ENCODE data around the gene UST.
"Not testable (repeated sequence)": the region's sequence is repeated elsewhere in the genome, so short reads cannot be mapped to it uniquely, and the experiment has no call there.

Gene UST

DNA sequence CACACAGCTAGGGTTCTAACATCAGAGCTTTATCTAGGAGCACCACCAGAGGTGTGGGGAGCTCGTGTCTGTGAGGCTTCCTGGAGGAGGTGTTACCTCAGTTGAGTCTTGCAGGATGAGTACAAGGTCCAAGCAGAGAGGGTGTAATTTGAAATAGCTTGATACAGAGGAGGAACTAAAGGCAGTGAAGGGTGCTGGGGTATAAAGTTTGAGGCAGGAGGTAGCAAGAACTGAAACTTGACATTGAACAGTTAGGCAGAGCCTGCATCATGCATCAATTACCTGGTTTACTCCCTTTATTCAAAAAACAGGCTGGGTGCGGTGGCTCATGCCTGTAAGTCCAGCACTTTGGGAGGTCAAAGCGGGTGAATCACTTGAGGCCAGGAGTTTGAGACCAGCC lies 241.2 kb downstream of the UST start:
- no peak for DNase-seq (ENCODE audit: low read depth)
- Histone ChIP-seq H3K27me3 (replicated peaks; ENCODE audit: control insufficient read depth, insufficient read depth, low read length) (no peaks in the 10 kb centered on the region), H3K36me3 (ENCODE audit: control insufficient read depth, insufficient read depth, low read length, severe bottlenecking) (no peaks in the 10 kb centered on the region), H3K4me1 (ENCODE audit: control insufficient read depth, insufficient read depth, low read length) (no peaks in the 10 kb centered on the region), H3K9me3 (ENCODE audit: control insufficient read depth, low read length) (no peaks in the 10 kb centered on the region), H3K9ac (ENCODE audit: low read length) (no peak overlapping the region), H3K4me3 (ENCODE audit: low read length) (no peak overlapping the region)

GRCh38 chr6:148989585-148989984 lies 242.8 kb downstream of the UST start:
- DNase-seq (ENCODE audit: low read depth): no peak
- Histone ChIP-seq H3K27me3 (replicated peaks; ENCODE audit: control insufficient read depth, insufficient read depth, low read length) (no peaks in the 10 kb centered on the region), H3K9ac (ENCODE audit: low read length) (no peak overlapping the region), H3K9me3 (ENCODE audit: control insufficient read depth, low read length) (no peaks in the 10 kb centered on the region), H3K4me1 (ENCODE audit: control insufficient read depth, insufficient read depth, low read length) (no peaks in the 10 kb centered on the region), H3K36me3 (ENCODE audit: control insufficient read depth, insufficient read depth, low read length, severe bottlenecking) (no peaks in the 10 kb centered on the region), H3K4me3 (ENCODE audit: low read length) (no peak overlapping the region)

GRCh38 chr6:148990403-148990802 lies 243.6 kb downstream of the UST start:
- H3K9me3 ChIP-seq (ENCODE audit: control insufficient read depth, low read length): no peaks in the 10 kb centered on the region
- DNase-seq (ENCODE audit: low read depth): no peak
- H3K4me3 ChIP-seq (ENCODE audit: low read length): no peak overlapping the region
- no peaks in the 10 kb centered on the region for H3K4me1 ChIP-seq (ENCODE audit: control insufficient read depth, insufficient read depth, low read length)
- H3K27me3 ChIP-seq (replicated peaks; ENCODE audit: control insufficient read depth, insufficient read depth, low read length): no peaks in the 10 kb centered on the region
- H3K36me3 ChIP-seq (ENCODE audit: control insufficient read depth, insufficient read depth, low read length, severe bottlenecking): no peaks in the 10 kb centered on the region
- no peak overlapping the region for H3K9ac ChIP-seq (ENCODE audit: low read length)

DNA sequence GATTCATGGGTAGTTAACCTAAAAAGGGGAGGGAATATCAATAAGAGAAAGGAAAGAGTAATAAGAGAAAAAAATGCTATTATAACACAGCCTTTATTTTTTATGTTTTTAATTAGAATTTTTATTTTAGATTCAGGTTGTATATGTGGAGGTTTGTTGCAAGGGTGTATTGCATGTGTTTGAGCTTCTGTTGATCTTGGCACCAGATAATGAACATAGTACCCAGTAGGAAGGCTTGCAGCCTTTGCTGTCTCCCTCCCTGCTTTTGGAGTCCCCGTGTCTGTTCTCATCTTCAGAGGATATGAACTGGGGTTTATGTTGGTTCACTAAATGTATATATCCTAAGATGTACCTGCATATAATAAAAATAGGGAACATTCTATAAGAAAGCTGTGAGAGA lies 250.0 kb downstream of the UST start:
- Histone ChIP-seq H3K27me3 (replicated peaks; ENCODE audit: control insufficient read depth, insufficient read depth, low read length) (no peaks in the 10 kb centered on the region), H3K9me3 (ENCODE audit: control insufficient read depth, low read length) (peaks cover 10% of the 10 kb centered on the region), H3K9ac (ENCODE audit: low read length) (no peak overlapping the region), H3K4me1 (ENCODE audit: control insufficient read depth, insufficient read depth, low read length) (peaks cover 40% of the 10 kb centered on the region), H3K36me3 (ENCODE audit: control insufficient read depth, insufficient read depth, low read length, severe bottlenecking) (peaks cover 5% of the 10 kb centered on the region), H3K4me3 (ENCODE audit: low read length) (no peak overlapping the region)
- peak; percentile 33 for DNase-seq (ENCODE audit: low read depth)

DNA sequence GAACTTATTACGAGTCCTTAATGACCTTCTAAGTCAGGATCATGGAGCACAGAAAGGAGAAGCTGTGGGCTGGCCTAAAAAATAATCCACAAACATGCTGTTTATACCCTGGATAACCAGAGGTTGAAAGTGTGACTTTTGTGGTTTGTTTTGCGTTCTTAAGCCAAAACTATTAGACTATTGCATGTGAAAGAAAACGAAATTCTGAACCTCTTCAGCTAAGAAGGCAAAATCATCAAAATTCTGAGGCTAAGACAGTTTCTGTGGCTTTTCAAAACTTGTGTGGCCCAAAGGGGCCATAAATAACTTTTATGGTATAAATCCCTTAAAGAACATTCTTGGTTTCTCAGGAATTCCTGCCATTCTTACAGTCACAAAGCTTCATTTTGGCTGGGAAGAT lies 251.0 kb downstream of the UST start:
- DNase-seq (ENCODE audit: low read depth): peak; percentile 81
- H3K4me3 ChIP-seq (ENCODE audit: low read length): no peak overlapping the region
- no peak overlapping the region for H3K9ac ChIP-seq (ENCODE audit: low read length)
- peaks cover 5% of the 10 kb centered on the region for H3K36me3 ChIP-seq (ENCODE audit: control insufficient read depth, insufficient read depth, low read length, severe bottlenecking)
- H3K27me3 ChIP-seq (replicated peaks; ENCODE audit: control insufficient read depth, insufficient read depth, low read length): no peaks in the 10 kb centered on the region
- H3K4me1 ChIP-seq (ENCODE audit: control insufficient read depth, insufficient read depth, low read length): peaks cover 40% of the 10 kb centered on the region
- peaks cover 11% of the 10 kb centered on the region for H3K9me3 ChIP-seq (ENCODE audit: control insufficient read depth, low read length)

DNA sequence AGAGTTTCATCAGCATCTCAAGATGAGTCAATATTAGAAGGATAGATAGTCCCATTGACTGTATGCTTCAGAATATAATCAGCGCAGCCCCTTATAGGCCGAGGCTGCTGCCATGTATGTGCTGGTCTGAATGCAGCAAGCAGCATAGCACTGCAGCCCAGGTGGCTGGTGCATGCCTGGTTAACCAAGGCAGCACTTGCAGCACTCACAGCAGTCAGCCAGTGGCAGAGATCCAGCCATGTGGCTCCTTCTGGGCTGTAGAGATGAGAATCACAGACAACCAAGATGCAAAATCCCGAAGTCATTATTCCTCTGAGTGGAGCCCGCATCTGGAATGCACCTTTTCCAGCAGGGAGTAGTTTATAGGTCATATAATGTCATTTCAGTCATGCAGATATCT lies 251.9 kb downstream of the UST start:
- H3K36me3 ChIP-seq (ENCODE audit: control insufficient read depth, insufficient read depth, low read length, severe bottlenecking): peaks cover 5% of the 10 kb centered on the region
- no peak overlapping the region for H3K4me3 ChIP-seq (ENCODE audit: low read length)
- H3K9me3 ChIP-seq (ENCODE audit: control insufficient read depth, low read length): peaks cover 11% of the 10 kb centered on the region
- H3K4me1 ChIP-seq (ENCODE audit: control insufficient read depth, insufficient read depth, low read length): peaks cover 40% of the 10 kb centered on the region
- no peak overlapping the region for H3K9ac ChIP-seq (ENCODE audit: low read length)
- DNase-seq (ENCODE audit: low read depth): no peak
- H3K27me3 ChIP-seq (replicated peaks; ENCODE audit: control insufficient read depth, insufficient read depth, low read length): no peaks in the 10 kb centered on the region

DNA sequence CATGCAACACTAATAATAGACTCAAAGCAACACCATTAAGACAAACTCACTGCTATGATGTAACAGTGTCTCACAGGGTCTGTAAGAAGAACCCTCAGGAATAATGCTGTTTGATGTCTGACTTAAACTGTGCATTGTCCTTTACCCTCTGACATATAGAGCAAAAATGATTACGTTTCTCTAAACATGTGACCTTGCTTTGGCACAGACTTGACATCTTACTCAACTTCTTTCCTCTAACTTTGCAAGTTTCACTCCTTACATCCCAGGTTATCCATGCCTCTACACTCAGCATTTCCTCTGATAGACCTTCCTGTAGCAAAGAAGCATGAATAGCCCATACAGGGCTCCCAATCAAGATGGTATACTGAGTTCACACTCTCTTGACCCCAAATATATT lies 252.7 kb downstream of the UST start:
- H3K9me3 ChIP-seq (ENCODE audit: control insufficient read depth, low read length): peaks cover 11% of the 10 kb centered on the region
- DNase-seq (ENCODE audit: low read depth): peak; percentile 27
- no peaks in the 10 kb centered on the region for H3K27me3 ChIP-seq (replicated peaks; ENCODE audit: control insufficient read depth, insufficient read depth, low read length)
- no peak overlapping the region for H3K9ac ChIP-seq (ENCODE audit: low read length)
- H3K4me1 ChIP-seq (ENCODE audit: control insufficient read depth, insufficient read depth, low read length): peaks cover 40% of the 10 kb centered on the region
- H3K36me3 ChIP-seq (ENCODE audit: control insufficient read depth, insufficient read depth, low read length, severe bottlenecking): peaks cover 5% of the 10 kb centered on the region
- no peak overlapping the region for H3K4me3 ChIP-seq (ENCODE audit: low read length)

GRCh38 chr6:148999929-149000468 lies 253.2 kb downstream of the UST start:
- H3K36me3 ChIP-seq (ENCODE audit: control insufficient read depth, insufficient read depth, low read length, severe bottlenecking): peaks cover 5% of the 10 kb centered on the region
- H3K4me3 ChIP-seq (ENCODE audit: low read length): peak overlapping the region; percentile 51
- peaks cover 40% of the 10 kb centered on the region for H3K4me1 ChIP-seq (ENCODE audit: control insufficient read depth, insufficient read depth, low read length)
- peak; percentile 84 for DNase-seq (ENCODE audit: low read depth)
- no peaks in the 10 kb centered on the region for H3K27me3 ChIP-seq (replicated peaks; ENCODE audit: control insufficient read depth, insufficient read depth, low read length)
- peak overlapping the region; percentile 62 for H3K9ac ChIP-seq (ENCODE audit: low read length)
- peaks cover 11% of the 10 kb centered on the region for H3K9me3 ChIP-seq (ENCODE audit: control insufficient read depth, low read length)

- Histone ChIP-seq H3K4me3 (ENCODE audit: low read length) (no peak overlapping the region), H3K9me3 (ENCODE audit: control insufficient read depth, low read length) (peaks cover 11% of the 10 kb centered on the region), H3K27me3 (replicated peaks; ENCODE audit: control insufficient read depth, insufficient read depth, low read length) (no peaks in the 10 kb centered on the region), H3K9ac (ENCODE audit: low read length) (no peak overlapping the region), H3K36me3 (ENCODE audit: control insufficient read depth, insufficient read depth, low read length, severe bottlenecking) (no peaks in the 10 kb centered on the region), H3K4me1 (ENCODE audit: control insufficient read depth, insufficient read depth, low read length) (peaks cover 39% of the 10 kb centered on the region)
- no peak for DNase-seq (ENCODE audit: low read depth)
These were observed 254.6 kb downstream of the UST start for GRCh38 chr6:149001422-149001821.

DNA sequence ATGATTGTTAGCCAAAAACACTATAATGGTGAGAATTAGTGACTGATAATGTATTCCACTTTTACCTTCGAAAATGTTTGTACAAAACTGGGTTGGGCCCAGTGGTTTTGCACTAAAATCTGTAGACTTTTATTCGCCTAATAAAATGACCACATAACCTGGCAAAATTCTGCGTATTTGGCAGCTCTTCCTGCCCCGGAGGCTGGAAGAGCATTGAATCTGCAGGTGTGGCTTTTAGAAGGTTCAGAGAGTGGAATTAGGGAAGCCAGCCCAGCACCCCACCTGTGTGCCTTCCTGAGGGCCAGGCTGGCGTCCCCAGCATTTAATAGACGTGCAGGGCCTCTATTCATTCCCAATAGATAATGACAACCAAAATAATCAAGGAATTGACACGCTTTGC lies 256.7 kb downstream of the UST start:
- no peak for DNase-seq (ENCODE audit: low read depth)
- Histone ChIP-seq H3K4me3 (ENCODE audit: low read length) (no peak overlapping the region), H3K36me3 (ENCODE audit: control insufficient read depth, insufficient read depth, low read length, severe bottlenecking) (no peaks in the 10 kb centered on the region), H3K4me1 (ENCODE audit: control insufficient read depth, insufficient read depth, low read length) (peaks cover 21% of the 10 kb centered on the region), H3K9ac (ENCODE audit: low read length) (no peak overlapping the region), H3K27me3 (replicated peaks; ENCODE audit: control insufficient read depth, insufficient read depth, low read length) (no peaks in the 10 kb centered on the region), H3K9me3 (ENCODE audit: control insufficient read depth, low read length) (peaks cover 11% of the 10 kb centered on the region)

DNA sequence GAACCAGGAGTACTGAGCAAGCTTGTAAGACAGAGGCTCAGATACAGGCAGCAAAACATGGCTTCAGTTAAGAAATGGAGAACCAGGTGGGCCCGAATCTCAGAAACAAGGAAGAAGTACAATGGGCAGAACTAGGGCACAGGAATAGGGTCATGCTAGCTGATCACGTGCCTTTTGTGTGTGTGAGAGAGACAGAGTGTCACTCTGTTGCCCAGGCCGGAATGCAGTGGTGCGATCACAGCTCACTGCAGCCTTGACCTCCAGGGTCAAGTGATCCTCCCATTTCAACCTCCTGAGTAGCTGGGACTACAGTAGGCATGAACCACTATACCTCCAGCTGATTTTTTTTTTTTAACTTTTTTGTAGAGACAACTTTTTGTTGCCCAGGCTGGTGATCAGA lies 257.8 kb downstream of the UST start:
- Histone ChIP-seq H3K27me3 (replicated peaks; ENCODE audit: control insufficient read depth, insufficient read depth, low read length) (no peaks in the 10 kb centered on the region), H3K4me1 (ENCODE audit: control insufficient read depth, insufficient read depth, low read length) (peaks cover 10% of the 10 kb centered on the region), H3K9me3 (ENCODE audit: control insufficient read depth, low read length) (peaks cover 11% of the 10 kb centered on the region), H3K9ac (ENCODE audit: low read length) (no peak overlapping the region), H3K4me3 (ENCODE audit: low read length) (no peak overlapping the region), H3K36me3 (ENCODE audit: control insufficient read depth, insufficient read depth, low read length, severe bottlenecking) (no peaks in the 10 kb centered on the region)
- no peak for DNase-seq (ENCODE audit: low read depth)

GRCh38 chr6:149006236-149006635 lies 259.4 kb downstream of the UST start:
- H3K4me3 ChIP-seq (ENCODE audit: low read length); H3K36me3 ChIP-seq (ENCODE audit: control insufficient read depth, insufficient read depth, low read length, severe bottlenecking); H3K9ac ChIP-seq (ENCODE audit: low read length); H3K27me3 ChIP-seq (replicated peaks; ENCODE audit: control insufficient read depth, insufficient read depth, low read length); H3K4me1 ChIP-seq (ENCODE audit: control insufficient read depth, insufficient read depth, low read length); H3K9me3 ChIP-seq (ENCODE audit: control insufficient read depth, low read length); DNase-seq (ENCODE audit: low read depth): not testable (repeated sequence)
